ENCODE results near the gene TUBA1C. TPM values are rescaled to one million over a fixed set of nuclear protein-coding genes. Genes with fewer than 3 reads are reported as not detected.

The TUBA1C gene
- total and polyA plus RNA-seq, 10 of the 15 experiments (the other 5 are each of a cell fraction or from before 2014, with no cell fraction given): 285 to 1,003 (median 441) TPM

- no peak for TF ChIP-seq CREM (IDR thresholded peaks at IDR 0.05; ENCODE audit: low read depth)
Observed at GRCh38 chr12:49272790-49273725, 8.2 kb downstream of the TUBA1C start (continued).

- in situ Hi-C loops (cut with MboI) (no loop called here), intact Hi-C loops (cut with micrococcal nuclease; ENCODE audit: unreplicated experiment) (no loop called here)
- no TSS peak for BruUV-seq (replicated peaks)
- ATAC-seq (no peak), FAIRE-seq (no peak), DNase-seq (ENCODE audit: low read depth, low spot score) (no peak)
- no peaks in the 10 kb centered on the region for H3K9me3 ChIP-seq (replicated peaks; ENCODE audit: control insufficient read depth, insufficient read depth, low read length)
- H4K20me1 ChIP-seq (ENCODE audit: control insufficient read depth, insufficient read depth): no peaks in the 10 kb centered on the region
- H3K4me3 ChIP-seq: no peak overlapping the region
- H3K36me3 ChIP-seq (ENCODE audit: control insufficient read depth in 2 of 2, insufficient read depth in 2 of 2, low read length in 1 of 2): peaks cover 2 to 11% of the 10 kb centered on the region in 2 experiments; a peak in 3 of 4 replicates
- no peaks in the 10 kb centered on the region; a peak in 1 of 4 replicates for H3K27me3 ChIP-seq (replicated peaks in 1 of 2; ENCODE audit: control insufficient read depth in 2 of 2, insufficient read depth in 2 of 2, low read length in 1 of 2)
- ChIA-PET SMC1A (ENCODE audit: uncharacterized antibody, unreplicated experiment) (interaction anchor here (1.4 kb wide), 1 partner anchor 240 kb away, joined by 3 read pairs; no protein-coding TSS in a partner anchor), POLR2A (interaction anchor here (0.5 kb wide), 1 partner anchor 27 kb away, joined by 4 read pairs; no protein-coding TSS in a partner anchor), CTCF (interaction anchor here (0.6 kb wide), 1 partner anchor 16 kb away, joined by 4 read pairs; no protein-coding TSS in a partner anchor), RAD21 (ENCODE audit: unreplicated experiment) (no interaction called here)
- H3K4me1 ChIP-seq (ENCODE audit: control insufficient read depth, insufficient read depth, low read length): no peaks in the 10 kb centered on the region
- H3K27ac ChIP-seq (ENCODE audit: control insufficient read depth, insufficient read depth): no peak overlapping the region
- H3K79me2 ChIP-seq (ENCODE audit: control insufficient read depth, insufficient read depth, low read length): peaks cover 2% of the 10 kb centered on the region
- TF ChIP-seq POLR2AphosphoS5 (IDR thresholded peaks at IDR 0.05; ENCODE audit: low read length): 0 out of 2 replicates have a peak, but pooled peaks have one; percentile 17
- TF ChIP-seq ATF7 (IDR thresholded peaks at IDR 0.05; ENCODE audit: low read depth): no peak
- TF ChIP-seq USF2 (IDR thresholded peaks at IDR 0.05; ENCODE audit: borderline replicate concordance, low read depth, low read length): no peak
- TF ChIP-seq POLR2A (IDR thresholded peaks at IDR 0.05; ENCODE audit: low read depth, low read length): peak; percentile 56
- H2AFZ ChIP-seq (ENCODE audit: control insufficient read depth, low read depth, low read length): no peak overlapping the region
- H3K4me2 ChIP-seq (ENCODE audit: control insufficient read depth, insufficient read depth): no peak overlapping the region
- H3K9ac ChIP-seq (ENCODE audit: control insufficient read depth, insufficient read depth, low read length): no peak overlapping the region
- 91% methylated on average over 6 of the region's 6 CpGs for WGBS (ENCODE audit: insufficient coverage, insufficient replicate concordance, low lambda C conversion rate, missing lambda C conversion rate)
Observed at GRCh38 chr12:49273726-49274395, 9.0 kb downstream of the TUBA1C start.

All from GM12878 (cell line).